WTC11 (cell line): ENCODE measurements around the gene RPL10. TPM values are rescaled to one million over a fixed set of nuclear protein-coding genes. Genes with fewer than 3 reads are reported as not detected.

Experiments
- ATAC-seq: fragments of 200-7000 bp; cut with Tn5 transposase; 2 replicates; pipeline ENCODE4 v1.10.0; 2021; ENCODE audit warnings: mild to moderate bottlenecking, moderate library complexity
- CTCF ChIA-PET: fragments of 300-600 bp; sonication (Branson Sonifier 250); formaldehyde crosslinking; loops from one replicate; lab custom pipeline; 2021; ENCODE audit warnings: antibody characterized with exemption; lab: Charles Lee
- POLR2A ChIA-PET: fragments of 350-600 bp; sonication (Branson Sonifier 250); formaldehyde crosslinking; loops from one replicate; lab custom pipeline; 2021; ENCODE audit warnings: antibody characterized with exemption; lab: Charles Lee
- DNase-seq: peaks from one replicate; pipeline ENCODE4 v3.0.0; 2021; ENCODE audit warnings: low spot score
- H3K27ac Mint-ChIP-seq: 2 replicates; pipeline ENCODE4 v1.8.0; 2021; ENCODE audit warnings: mixed read lengths
- H3K27me3 Mint-ChIP-seq: 2 replicates; pipeline ENCODE4 v1.8.0; 2021; ENCODE audit warnings: low read depth, mild to moderate bottlenecking, moderate library complexity, mixed read lengths
- H3K36me3 Mint-ChIP-seq: 2 replicates; pipeline ENCODE4 v1.8.0; 2021; ENCODE audit warnings: mixed read lengths
- H3K4me1 Mint-ChIP-seq: 2 replicates; pipeline ENCODE4 v1.8.0; 2022; ENCODE audit warnings: mixed read lengths
- H3K4me3 Mint-ChIP-seq: 2 replicates; pipeline ENCODE4 v1.8.0; 2021; ENCODE audit warnings: mild to moderate bottlenecking, moderate library complexity, mixed read lengths
- H3K9me3 Mint-ChIP-seq: 2 replicates; pipeline ENCODE4 v1.8.0; 2021; ENCODE audit warnings: mixed read lengths
- CTCF ChIP-seq: fragments of 200-600 bp; IDR thresholded peaks from 2 replicates; pipeline ENCODE4 v1.8.0; 2022; ENCODE audit warnings: antibody characterized with exemption
- E2F4 ChIP-seq: sonication (generic); formaldehyde crosslinking; IDR thresholded peaks from 2 replicates; pipeline ENCODE4 v1.8.1; 2022; ENCODE audit warnings: low read depth, mild to moderate bottlenecking, moderate library complexity, missing genetic modification reagents, borderline replicate concordance
- FOXP1 ChIP-seq: sonication (generic); formaldehyde crosslinking; IDR thresholded peaks from 2 replicates; pipeline ENCODE4 v1.8.0; 2022; ENCODE audit warnings: missing genetic modification reagents, mild to moderate bottlenecking, moderate library complexity, borderline replicate concordance
- GTF2I ChIP-seq: fragments of 250-450 bp; sonication (Bioruptor Pico); conservative IDR thresholded peaks from 2 replicates; pipeline ENCODE4 v1.4.0; 2021; ENCODE audit warnings: mild to moderate bottlenecking
- HMGXB4 ChIP-seq: sonication (generic); formaldehyde crosslinking; IDR thresholded peaks from 2 replicates; pipeline ENCODE4 v1.8.1; 2023; ENCODE audit warnings: mild to moderate bottlenecking, moderate library complexity, missing genetic modification reagents
- JAZF1 ChIP-seq: fragments of 250-450 bp; sonication (Bioruptor Pico); IDR thresholded peaks from 2 replicates; pipeline ENCODE4 v1.9.0; 2021; ENCODE audit warnings: moderate library complexity, mild to moderate bottlenecking, inconsistent platforms
- JUN ChIP-seq: sonication (generic); formaldehyde crosslinking; IDR thresholded peaks from 2 replicates; pipeline ENCODE4 v1.8.0; 2023; ENCODE audit warnings: mild to moderate bottlenecking, missing genetic modification reagents
- MAX ChIP-seq: sonication (generic); formaldehyde crosslinking; IDR thresholded peaks from 2 replicates; pipeline ENCODE4 v1.8.0; 2022; ENCODE audit warnings: mild to moderate bottlenecking, missing genetic modification reagents
- NFATC4 ChIP-seq: fragments of 250-450 bp; sonication (Bioruptor Pico); IDR thresholded peaks from 2 replicates; pipeline ENCODE4 v1.9.0; 2021; ENCODE audit warnings: mild to moderate bottlenecking
- NFE2L1 ChIP-seq: sonication (generic); formaldehyde crosslinking; IDR thresholded peaks from 2 replicates; pipeline ENCODE4 v1.8.1; 2023; ENCODE audit warnings: missing genetic modification reagents
- PREB ChIP-seq: sonication (generic); formaldehyde crosslinking; IDR thresholded peaks from 2 replicates; pipeline ENCODE4 v1.8.1; 2022; ENCODE audit warnings: mild to moderate bottlenecking, missing genetic modification reagents, moderate library complexity, borderline replicate concordance
- RORB ChIP-seq: fragments of 250-450 bp; sonication (Bioruptor Pico); IDR thresholded peaks from 2 replicates; pipeline ENCODE4 v1.9.0; 2021; ENCODE audit warnings: mild to moderate bottlenecking
- SP1 ChIP-seq: sonication (generic); formaldehyde crosslinking; conservative IDR thresholded peaks from 2 replicates; pipeline ENCODE4 v1.8.1; 2022; ENCODE audit warnings: missing genetic modification reagents
- USF1 ChIP-seq: sonication (generic); formaldehyde crosslinking; IDR thresholded peaks from 2 replicates; pipeline ENCODE4 v1.8.0; 2022; ENCODE audit warnings: mild to moderate bottlenecking, missing genetic modification reagents
- ZMAT4 ChIP-seq: fragments of 250-450 bp; sonication (Bioruptor Pico); IDR thresholded peaks from 2 replicates; pipeline ENCODE4 v1.9.0; 2021; ENCODE audit warnings: mild to moderate bottlenecking
- ZNF121 ChIP-seq: sonication (generic); formaldehyde crosslinking; IDR thresholded peaks from 2 replicates; pipeline ENCODE4 v1.8.0; 2023; ENCODE audit warnings: missing genetic modification reagents
- ZNF232 ChIP-seq: sonication (generic); formaldehyde crosslinking; IDR thresholded peaks from 2 replicates; pipeline ENCODE4 v1.8.0; 2022; ENCODE audit warnings: mild to moderate bottlenecking, missing genetic modification reagents
- ZNF416 ChIP-seq: fragments of 250-450 bp; sonication (Bioruptor Pico); IDR thresholded peaks from 2 replicates; pipeline ENCODE4 v1.9.0; 2021; ENCODE audit warnings: mild to moderate bottlenecking, inconsistent platforms
- ZNF423 ChIP-seq: fragments of 250-450 bp; sonication (Bioruptor Pico); IDR thresholded peaks from 2 replicates; pipeline ENCODE4 v2.1.2; 2022; ENCODE audit warnings: mild to moderate bottlenecking, moderate library complexity
- ZNF532 ChIP-seq: fragments of 250-450 bp; sonication (Bioruptor Pico); IDR thresholded peaks from 2 replicates; pipeline ENCODE4 v1.9.0; 2021; ENCODE audit warnings: mild to moderate bottlenecking, borderline replicate concordance
- total RNA-seq: library from RNA; stranded (reverse); gene quantifications from 3 replicates; pipeline ENCODE4 v1.2.3, GENCODE V29; 2021

Gene RPL10
- total RNA-seq, 1 experiment from 2014 or later, result 2,241 TPM

GRCh38 chrX:154370300-154371016, 27.7 kb upstream of the RPL10 start:
- Mint-ChIP-seq H3K4me1 (peaks cover 11% of the 10 kb centered on the region), H3K27me3 (peaks cover 6% of the 10 kb centered on the region), H3K27ac (peak overlapping the region; percentile 97; the same call in 1 of the 2 replicates), H3K36me3 (peaks cover 21% of the 10 kb centered on the region), H3K9me3 (no peaks in the 10 kb centered on the region), H3K4me3 (peak overlapping the region; percentile 92)
- TF ChIP-seq E2F4 (CRISPR knock-in tag), result peak; percentile 46; the same call in 1 of the 2 replicates
- 0 out of 2 replicates have a peak, but pooled peaks have one; percentile 2 for TF ChIP-seq USF1 (CRISPR knock-in tag)
- no peak for TF ChIP-seq CTCF
- no peak for ATAC-seq
- POLR2A ChIA-PET, result interaction anchor here (0.6 to 1.5 kb wide), 7 partner anchors 9 to 442 kb away, joined by 3 to 13 read pairs (median 5); partner anchors contain the start of genes EMD, RPL10 and SLC10A3
- CTCF ChIA-PET, result no interaction called here
- DNase-seq, result no peak

GRCh38 chrX:154371017-154371788, 27.0 kb upstream of the RPL10 start:
- Mint-ChIP-seq H3K27ac (0 out of 2 replicates have a peak overlapping the region, but pooled peaks have one; percentile 45), H3K9me3 (no peaks in the 10 kb centered on the region), H3K4me1 (peaks cover 11% of the 10 kb centered on the region), H3K36me3 (peaks cover 19% of the 10 kb centered on the region), H3K27me3 (peaks cover 6% of the 10 kb centered on the region), H3K4me3 (peak overlapping the region; percentile 75)
- ATAC-seq (peak; percentile 40), DNase-seq (peak; percentile 89)
- TF ChIP-seq NFATC4 (CRISPR knock-in tag), result peak; percentile 74; the same call in 1 of the 2 replicates
- no peak for TF ChIP-seq RORB (CRISPR knock-in tag)
- no peak for TF ChIP-seq HMGXB4 (CRISPR knock-in tag)
- TF ChIP-seq ZNF232 (CRISPR knock-in tag), result 0 out of 2 replicates have a peak, but pooled peaks have one; percentile 19
- TF ChIP-seq ZMAT4 (CRISPR knock-in tag), result peak; percentile 65; the same call in 1 of the 2 replicates
- no peak for TF ChIP-seq ZNF423 (CRISPR knock-in tag)
- no peak for TF ChIP-seq ZNF121 (CRISPR knock-in tag)
- peak; percentile 48; the same call in 1 of the 2 replicates for TF ChIP-seq JUN (CRISPR knock-in tag)
- 0 out of 2 replicates have a peak, but pooled peaks have one; percentile 51 for TF ChIP-seq NFE2L1 (CRISPR knock-in tag)
- no peak for TF ChIP-seq GTF2I (CRISPR knock-in tag)
- peak; percentile 80; the same call in 1 of the 2 replicates for TF ChIP-seq ZNF416 (CRISPR knock-in tag)
- TF ChIP-seq FOXP1 (CRISPR knock-in tag), result peak; percentile 37
- peak; percentile 46; the same call in 1 of the 2 replicates for TF ChIP-seq MAX (CRISPR knock-in tag)
- no peak for TF ChIP-seq JAZF1 (CRISPR knock-in tag)
- TF ChIP-seq PREB (CRISPR knock-in tag), result no peak
- 0 out of 2 replicates have a peak, but pooled peaks have one; percentile 42 for TF ChIP-seq ZNF532 (CRISPR knock-in tag)
- peak; percentile 93 for TF ChIP-seq SP1 (CRISPR knock-in tag)
- ChIA-PET POLR2A (interaction anchor here (0.6 to 1.0 kb wide), 4 partner anchors 9 to 443 kb away, joined by 3 to 13 read pairs (median 6); partner anchors contain the start of genes EMD, PLXNA3 and RPL10), CTCF (no interaction called here)
